SKM-1 treated with dmso at 0.1 percent for 144 hours (cell line): ENCODE measurements around the gene INHA.
A peak's percentile ranks its signal among the peaks of the same experiment; 100 is the strongest.

ENCODE experiments used
- DNase-seq: peaks from one replicate; lab custom pipeline; 2025; ENCODE audit not compliant: unreplicated experiment; lab: John Stamatoyannopoulos, UW

INHA gene

DNA sequence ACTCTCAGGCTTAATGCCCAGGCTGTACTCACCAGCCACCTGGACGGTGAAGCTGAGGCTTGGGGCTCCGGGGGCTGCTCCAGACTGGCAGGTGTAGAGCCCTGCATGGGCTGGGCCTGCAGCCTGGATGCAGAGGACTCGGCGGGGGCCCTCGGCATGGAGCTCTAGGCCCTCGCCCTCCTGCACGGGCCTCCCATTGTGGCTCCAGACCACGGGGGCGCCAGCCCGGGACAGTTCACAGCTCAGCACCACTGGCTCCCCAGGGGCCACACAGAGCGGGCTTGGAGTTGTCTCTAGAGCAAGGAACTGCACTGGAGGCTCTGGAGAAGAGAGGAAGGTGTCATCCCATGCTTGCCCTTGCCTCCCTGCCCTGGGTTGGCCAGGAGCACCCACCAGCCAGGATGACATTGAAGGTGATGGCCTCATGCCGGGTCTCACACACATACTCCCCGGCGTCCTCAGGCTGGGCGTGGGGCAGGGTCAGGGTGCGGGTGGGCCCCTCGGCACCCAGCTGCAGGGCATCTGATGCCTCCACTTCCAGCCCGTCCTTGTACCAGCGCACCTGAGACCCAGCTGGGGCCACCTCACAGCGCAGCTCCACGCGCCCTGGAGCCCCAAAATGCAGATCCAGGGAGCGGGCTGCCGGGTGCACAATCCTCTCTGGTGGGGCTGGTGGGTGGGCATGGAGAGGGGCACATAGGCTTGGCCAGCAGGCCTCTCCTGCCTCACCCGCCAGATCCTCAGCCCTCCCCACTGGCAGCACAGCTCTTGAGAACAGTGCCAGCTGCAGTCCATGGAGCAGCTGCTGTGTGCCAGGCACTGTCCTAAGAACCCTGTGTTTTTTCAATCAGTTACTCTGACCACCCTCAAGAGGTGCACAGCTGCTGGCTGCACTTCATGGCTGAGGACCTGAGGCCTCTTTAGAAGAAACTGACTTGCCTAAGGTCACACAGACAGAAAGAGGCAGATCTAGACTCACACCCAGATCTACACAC, 14.0 kb upstream of the INHA start:
- DNase-seq, result no peak

DNA sequence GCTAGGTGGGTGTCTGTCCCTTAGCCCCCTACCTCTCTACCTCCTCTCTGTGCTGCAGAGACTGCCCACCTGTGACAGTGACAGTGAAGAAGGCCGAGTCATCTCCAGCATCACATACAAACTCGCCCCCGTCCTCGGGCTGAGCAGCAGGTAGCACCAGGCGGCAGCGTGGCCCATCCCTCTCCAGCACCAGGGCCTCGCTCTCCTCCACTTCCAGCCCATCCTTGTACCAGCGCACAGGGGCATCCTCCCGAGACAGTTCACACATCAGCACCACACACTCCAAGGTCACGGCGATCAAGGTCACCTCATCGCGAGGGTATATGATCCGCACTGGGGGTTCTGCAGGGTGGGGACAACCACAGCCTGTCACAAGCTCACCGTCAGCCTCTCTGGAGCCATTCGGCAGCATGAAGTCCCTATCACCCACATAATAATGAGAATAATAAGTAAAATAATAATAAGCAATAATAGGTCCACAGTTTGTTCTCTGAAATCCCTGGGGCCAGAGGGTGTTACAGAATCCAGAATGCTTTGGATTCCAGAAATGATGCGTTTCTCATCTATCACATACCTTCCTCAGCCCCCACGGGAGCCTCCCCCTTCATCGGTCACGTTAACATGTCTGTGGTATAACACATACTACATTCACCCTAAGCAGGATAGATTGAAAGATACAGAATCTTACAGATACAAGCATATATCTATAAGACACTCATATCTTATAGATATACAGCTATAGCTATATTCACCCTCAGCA, 12.8 kb upstream of the INHA start:
- no peak for DNase-seq

GRCh38 chr2:219560037-219560892, 11.8 kb upstream of the INHA start:
- no peak for DNase-seq

DNA sequence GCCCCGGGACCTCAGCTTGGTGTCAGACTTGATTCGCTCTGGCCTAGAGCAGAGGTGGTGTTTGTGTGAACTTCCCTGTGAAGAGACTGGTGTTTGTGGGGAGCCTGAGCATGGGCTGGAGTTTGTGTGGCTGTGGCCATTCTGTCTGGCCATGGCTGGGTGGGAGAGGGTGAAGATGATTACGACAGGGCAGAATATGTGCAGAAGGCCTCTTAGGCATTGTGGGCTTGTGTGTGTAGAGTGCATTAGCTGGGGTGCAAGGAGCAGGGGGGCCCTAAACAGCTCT, 11.3 kb upstream of the INHA start:
- no peak for DNase-seq

- no peak for DNase-seq
Measured at GRCh38 chr2:219561179-219562048, 10.7 kb upstream of the INHA start.

GRCh38 chr2:219562049-219563020, 9.8 kb upstream of the INHA start:
- no peak for DNase-seq

- no peak for DNase-seq
Measured at GRCh38 chr2:219563271-219563928, 8.7 kb upstream of the INHA start.

- no peak for DNase-seq
Measured at GRCh38 chr2:219565130-219566080, 6.7 kb upstream of the INHA start.

DNA sequence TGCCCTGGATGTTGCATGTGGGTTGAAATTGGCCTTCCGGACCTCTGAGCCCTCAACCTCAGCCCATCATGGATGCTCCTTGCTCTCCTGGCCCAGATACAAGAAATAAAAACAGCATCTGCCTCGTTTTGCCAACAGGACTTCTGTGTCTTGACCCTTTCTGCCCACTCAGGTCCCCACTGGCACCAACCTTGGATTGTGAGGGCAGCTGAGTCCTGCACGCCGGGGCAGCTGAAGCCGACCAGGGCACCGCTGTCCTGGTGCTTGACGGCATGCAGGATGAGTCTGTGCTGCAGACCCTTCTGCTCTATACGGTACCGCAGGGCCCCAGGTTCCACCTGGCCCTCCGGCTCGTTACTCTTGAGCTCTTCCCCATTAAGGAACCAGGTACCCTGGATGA, 5.5 kb upstream of the INHA start:
- no peak for DNase-seq

- DNase-seq, result no peak
Measured at GRCh38 chr2:219567131-219567530, 5.0 kb upstream of the INHA start.

DNA sequence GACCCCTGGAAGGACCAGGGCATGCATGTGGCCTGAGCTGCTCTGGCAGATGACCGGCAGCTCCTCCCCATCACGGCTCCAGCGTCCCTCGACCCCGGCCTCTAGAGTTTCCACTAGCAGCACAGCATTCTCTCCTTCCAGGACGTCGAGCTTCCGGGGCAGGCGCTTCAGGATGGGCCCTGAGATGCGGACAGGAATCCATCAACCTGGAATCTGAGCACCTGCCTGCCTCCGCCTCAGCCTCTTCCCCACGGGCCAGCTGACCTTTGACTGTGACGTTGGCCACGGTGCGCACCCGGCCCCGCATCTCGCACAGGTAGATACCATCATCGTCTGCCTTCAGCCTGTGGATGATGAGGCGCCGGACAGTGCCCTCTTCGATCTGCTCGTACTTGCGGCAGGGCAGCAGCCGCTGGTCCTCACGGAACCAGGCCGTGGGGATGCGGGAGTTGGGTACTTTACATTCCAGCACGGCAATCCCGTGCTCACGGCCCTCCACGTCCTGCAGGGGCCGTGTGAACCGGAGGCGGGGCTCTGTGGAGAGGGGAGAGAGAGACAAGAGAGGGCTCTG, 4.2 kb upstream of the INHA start:
- DNase-seq, result no peak

DNA sequence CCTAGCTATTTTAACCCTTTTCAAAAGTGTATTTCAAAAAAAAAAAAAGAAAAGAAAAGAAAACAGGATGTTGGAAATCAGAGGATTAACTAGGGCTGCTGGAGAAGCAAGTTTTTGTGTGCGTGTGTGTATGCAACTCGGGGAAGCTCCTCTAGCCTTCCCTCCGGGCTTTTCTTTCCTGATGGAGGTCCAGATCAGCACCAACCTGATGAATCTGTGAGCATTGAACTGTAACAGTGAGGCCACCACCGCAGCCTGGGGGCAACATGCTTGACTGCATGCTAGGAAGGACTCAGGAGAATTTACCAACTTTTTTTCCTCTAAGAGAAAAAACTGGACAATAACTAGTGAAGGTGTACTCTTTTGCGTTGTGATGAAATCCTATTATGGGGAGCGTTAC, 3.1 kb upstream of the INHA start:
- DNase-seq, result no peak

DNA sequence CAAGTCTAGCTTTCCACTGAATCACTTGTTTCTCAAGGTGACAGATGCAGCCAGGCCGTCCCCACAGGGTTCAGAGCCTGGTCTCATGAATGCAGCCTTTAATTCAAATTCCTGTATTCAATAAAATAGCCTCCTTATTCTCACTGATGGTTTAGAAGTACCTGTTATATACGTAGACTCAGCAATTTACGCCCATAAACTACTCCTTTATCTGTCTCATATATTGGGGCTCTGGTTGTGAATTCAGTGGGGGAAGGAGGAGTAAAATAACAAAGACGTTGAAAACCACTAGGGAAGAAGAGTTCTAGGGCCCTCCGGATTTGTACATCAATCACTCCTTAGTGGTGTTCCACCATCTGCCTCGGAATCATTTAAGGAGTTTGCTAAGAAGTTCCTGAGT, 2.5 kb upstream of the INHA start:
- no peak for DNase-seq

GRCh38 chr2:219570194-219570923, 1.8 kb upstream of the INHA start:
- DNase-seq, result no peak

DNA sequence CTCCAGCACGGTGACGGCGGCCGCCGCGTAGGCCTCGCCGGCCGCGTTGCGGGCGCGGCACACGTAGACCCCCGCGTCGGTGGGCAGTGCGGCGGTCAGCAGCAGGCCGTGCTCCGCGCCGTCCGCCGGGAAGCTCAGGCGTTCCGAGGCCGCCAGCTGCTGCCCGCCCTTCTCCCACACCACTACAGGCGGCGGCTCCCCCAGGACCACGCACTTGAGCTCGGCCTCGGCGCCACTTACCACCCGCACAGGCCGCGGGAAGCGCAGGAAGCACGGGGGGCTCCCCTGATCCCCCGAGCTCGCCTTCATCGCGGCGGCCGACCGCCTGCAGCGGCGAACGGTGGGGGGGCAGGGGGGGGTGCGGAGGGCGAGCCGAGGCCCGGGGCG, 1.2 kb upstream of the INHA start:
- no peak for DNase-seq

GRCh38 chr2:219571311-219572236, 536 bp upstream of the INHA start, which contains the start of gene OBSL1:
OBSL1 (minus strand) TSS chr2:219571539; CDS start chr2:219571232, 307 bp downstream.
- DNase-seq, result peak; percentile 70
